Measurements from ENCODE around the gene ADORA3. TPM values are rescaled to one million over a fixed set of nuclear protein-coding genes. Genes with fewer than 3 reads are reported as not detected.

Gene ADORA3
- total and polyA plus RNA-seq, 2 of the 8 experiments (the other 6 are each of a cell fraction or from before 2014, with no cell fraction given): 0.03 TPM; not detected in 1

DNA sequence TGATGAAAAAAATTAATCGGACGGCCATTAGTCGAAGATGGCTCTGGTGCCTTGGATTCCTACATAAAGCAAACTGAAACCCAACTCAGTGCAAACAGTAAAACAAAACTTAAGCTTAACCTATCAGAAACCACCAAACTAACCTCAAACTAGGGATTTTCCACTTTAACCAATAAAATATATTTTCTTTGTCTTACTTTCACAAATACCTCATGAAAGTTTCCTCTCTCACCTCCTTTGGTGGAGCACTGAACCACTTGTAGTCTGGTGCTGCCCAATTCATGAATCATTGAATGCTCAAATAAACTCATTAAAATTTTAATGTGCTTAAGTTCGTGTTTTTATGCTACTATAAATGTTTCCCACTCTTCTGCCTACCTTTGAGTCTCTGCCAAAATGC is 7.0 kb downstream of the ADORA3 start:
- no peaks in the 10 kb centered on the region for H3K9me3 ChIP-seq (ENCODE audit: insufficient read depth in 2 of 2, low read depth in 1 of 2, low read length in 1 of 2)
- H2BK20ac ChIP-seq (ENCODE audit: low read length): no peak overlapping the region
- H3K23ac ChIP-seq (ENCODE audit: insufficient read length): no peak overlapping the region
- H2BK12ac ChIP-seq (ENCODE audit: low read depth, low read length): no peak overlapping the region
- H3K23me2 ChIP-seq (ENCODE audit: low read depth, low read length): no peaks in the 10 kb centered on the region; the same call in 1 of the 2 replicates
- H4K91ac ChIP-seq (replicated peaks; ENCODE audit: insufficient read length, low read length): no peak overlapping the region
- ChIA-PET POLR2A (ENCODE audit: partially characterized antibody) (no interaction called here), CTCF (ENCODE audit: partially characterized antibody) (interaction anchor here (2.3 to 3.1 kb wide), 2 partner anchors 11 to 15 kb away, joined by 16 read pairs; no protein-coding TSS in a partner anchor)
- DNase-seq (ENCODE audit: low read depth in 1 of 2, low spot score in 2 of 2): no peak
- no peaks in the 10 kb centered on the region for H3K79me2 ChIP-seq (ENCODE audit: control insufficient read depth in 1 of 2, insufficient read depth in 2 of 2, low read length in 2 of 2)
- H2AK5ac ChIP-seq (ENCODE audit: low read depth, low read length): no peak overlapping the region
- no peak overlapping the region for H3K14ac ChIP-seq (ENCODE audit: insufficient read length)
- H4K20me1 ChIP-seq (replicated peaks in 1 of 2; ENCODE audit: control insufficient read depth in 1 of 2, insufficient read depth in 2 of 2, low read length in 2 of 2): no peaks in the 10 kb centered on the region
- no peak overlapping the region for H3K4me2 ChIP-seq (ENCODE audit: insufficient read depth in 1 of 2, low read depth in 2 of 2, low read length in 2 of 2)
- WGBS, 2 experiments (ENCODE audit: extremely low coverage in 1 of 2, insufficient coverage in 1 of 2, insufficient read length in 1 of 2, insufficient replicate concordance in 2 of 2, low coverage in 1 of 2, low lambda C conversion rate in 2 of 2, missing lambda C conversion rate in 1 of 2): 90% methylated on average over 4 of the region's 4 CpGs; no CpG with 5 or more reads in 1 of the 2 experiments
- H2BK5ac ChIP-seq (ENCODE audit: low read depth, low read length): no peak overlapping the region
- no peaks in the 10 kb centered on the region for H3K27me3 ChIP-seq (replicated peaks in 1 of 4; ENCODE audit: control insufficient read depth in 3 of 4, extremely low read depth in 1 of 4, insufficient read depth in 3 of 4, low read length in 3 of 4)
- no peaks in the 10 kb centered on the region for H3K79me1 ChIP-seq (ENCODE audit: low read depth, low read length)
- no peak overlapping the region for H3K9ac ChIP-seq (replicated peaks in 1 of 4; ENCODE audit: extremely low read depth in 1 of 4, low read depth in 3 of 4, low read length in 3 of 4)
- no peaks in the 10 kb centered on the region for H3K4me1 ChIP-seq (replicated peaks in 1 of 4; ENCODE audit: control insufficient read depth in 3 of 4, insufficient read depth in 4 of 4, low read length in 3 of 4)
- H3K27ac ChIP-seq (ENCODE audit: low read depth, low read length): no peak overlapping the region
- no peak overlapping the region for H4K8ac ChIP-seq (ENCODE audit: extremely low read depth, insufficient read depth, low read length)
- no peak overlapping the region for H3K4me3 ChIP-seq (ENCODE audit: extremely low read depth in 1 of 4, insufficient read depth in 2 of 4, low read depth in 3 of 4, low read length in 4 of 4)
- no peak overlapping the region for H2BK120ac ChIP-seq (replicated peaks; ENCODE audit: low read depth, low read length)
- H3K56ac ChIP-seq (replicated peaks; ENCODE audit: insufficient read length, low read depth, low read length): no peak overlapping the region
- no peak overlapping the region for H3K4ac ChIP-seq (replicated peaks; ENCODE audit: insufficient read length, low read depth, low read length)
- no peak overlapping the region for H2BK15ac ChIP-seq (ENCODE audit: low read length)
- FAIRE-seq: no peak
- no peak overlapping the region for H2AFZ ChIP-seq (ENCODE audit: low read length)
- H3K18ac ChIP-seq (ENCODE audit: extremely low read depth, low read length): no peak overlapping the region
- no peak overlapping the region for H4K5ac ChIP-seq (ENCODE audit: insufficient read length, low read depth, low read length)
- H3K36me3 ChIP-seq (ENCODE audit: control insufficient read depth in 2 of 4, insufficient read depth in 4 of 4, low read length in 3 of 4): no peaks in the 10 kb centered on the region
- TF ChIP-seq GABPA (IDR thresholded peaks at IDR 0.05; ENCODE audit: borderline replicate concordance, insufficient read depth, low read length): no peak
- TF ChIP-seq, protein P1, sequence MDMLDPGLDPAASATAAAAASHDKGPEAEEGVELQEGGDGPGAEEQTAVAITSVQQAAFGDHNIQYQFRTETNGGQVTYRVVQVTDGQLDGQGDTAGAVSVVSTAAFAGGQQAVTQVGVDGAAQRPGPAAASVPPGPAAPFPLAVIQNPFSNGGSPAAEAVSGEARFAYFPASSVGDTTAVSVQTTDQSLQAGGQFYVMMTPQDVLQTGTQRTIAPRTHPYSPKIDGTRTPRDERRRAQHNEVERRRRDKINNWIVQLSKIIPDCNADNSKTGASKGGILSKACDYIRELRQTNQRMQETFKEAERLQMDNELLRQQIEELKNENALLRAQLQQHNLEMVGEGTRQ (IDR thresholded peaks at IDR 0.05; ENCODE audit: low read length): no peak
- TF ChIP-seq GTF2F1 (IDR thresholded peaks at IDR 0.05; ENCODE audit: borderline replicate concordance, low read depth, low read length): no peak
- no peak for TF ChIP-seq RXRA (IDR thresholded peaks at IDR 0.05; ENCODE audit: insufficient read depth, low read depth, low read length)
- TF ChIP-seq HDAC2 (IDR thresholded peaks at IDR 0.05; ENCODE audit: borderline replicate concordance in 1 of 2, low read depth in 2 of 2, low read length in 2 of 2): no peak
- TF ChIP-seq PHF8 (conservative IDR thresholded peaks at IDR 0.05; ENCODE audit: low read depth, low read length): no peak
- no peak for TF ChIP-seq POLR2AphosphoS5 (IDR thresholded peaks at IDR 0.05; ENCODE audit: low read depth, low read length)
- TF ChIP-seq, protein P2, sequence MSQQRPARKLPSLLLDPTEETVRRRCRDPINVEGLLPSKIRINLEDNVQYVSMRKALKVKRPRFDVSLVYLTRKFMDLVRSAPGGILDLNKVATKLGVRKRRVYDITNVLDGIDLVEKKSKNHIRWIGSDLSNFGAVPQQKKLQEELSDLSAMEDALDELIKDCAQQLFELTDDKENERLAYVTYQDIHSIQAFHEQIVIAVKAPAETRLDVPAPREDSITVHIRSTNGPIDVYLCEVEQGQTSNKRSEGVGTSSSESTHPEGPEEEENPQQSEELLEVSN (IDR thresholded peaks at IDR 0.05): no peak
- TF ChIP-seq RNF2 (IDR thresholded peaks at IDR 0.05; ENCODE audit: borderline replicate concordance, low read depth, low read length, missing control alignments, poor library complexity, severe bottlenecking): no peak
- TF ChIP-seq TAF1 (IDR thresholded peaks at IDR 0.05; ENCODE audit: low read depth, low read length): no peak
- no peak for TF ChIP-seq SIN3A (conservative IDR thresholded peaks at IDR 0.05 in 1 of 2, IDR thresholded peaks at IDR 0.05 in 1 of 2; ENCODE audit: low read depth in 1 of 2, low read length in 2 of 2)

All from H1 (cell line).